HEK293 (cell line): ENCODE results near the gene EGFR.

ENCODE experiments used
- GLIS2 ChIP-seq: fragments of 450-650 bp; formaldehyde crosslinking; IDR thresholded peaks from 2 replicates; pipeline ENCODE4 v1.5.1; 2016; ENCODE audit warnings: missing biosample characterization, missing genetic modification characterization
- REST ChIP-seq: fragments of 450-650 bp; formaldehyde crosslinking; IDR thresholded peaks from 2 replicates; pipeline ENCODE4 v1.5.1; 2016; ENCODE audit warnings: missing biosample characterization, missing genetic modification characterization
- YY1 ChIP-seq: fragments of 450-650 bp; formaldehyde crosslinking; IDR thresholded peaks from 2 replicates; pipeline ENCODE4 v1.5.1; 2018; ENCODE audit warnings: missing biosample characterization, missing genetic modification characterization
- ZEB2 ChIP-seq: fragments of 450-650 bp; formaldehyde crosslinking; IDR thresholded peaks from 2 replicates; pipeline ENCODE4 v1.5.1; 2016; ENCODE audit warnings: missing biosample characterization, missing genetic modification characterization
- ZNF121 ChIP-seq: fragments of 450-650 bp; formaldehyde crosslinking; IDR thresholded peaks from 2 replicates; pipeline ENCODE4 v1.5.1; 2016; ENCODE audit warnings: missing biosample characterization, missing genetic modification characterization
- ZNF2 ChIP-seq: fragments of 450-650 bp; formaldehyde crosslinking; IDR thresholded peaks from 2 replicates; pipeline ENCODE4 v1.5.1; 2016; ENCODE audit warnings: missing biosample characterization, missing genetic modification characterization
- ZNF426 ChIP-seq: fragments of 450-650 bp; formaldehyde crosslinking; IDR thresholded peaks from 2 replicates; pipeline ENCODE4 v1.5.1; 2017; ENCODE audit warnings: missing biosample characterization, missing genetic modification characterization, mild to moderate bottlenecking, inconsistent platforms, moderate library complexity
- ZNF513 ChIP-seq: fragments of 450-650 bp; IDR thresholded peaks from 2 replicates; pipeline ENCODE4 v1.5.1; 2018; ENCODE audit warnings: missing biosample characterization, missing genetic modification characterization
- ZNF548 ChIP-seq: fragments of 450-650 bp; formaldehyde crosslinking; IDR thresholded peaks from 2 replicates; pipeline ENCODE4 v1.5.1; 2016; ENCODE audit warnings: missing biosample characterization, missing genetic modification characterization
- ZNF580 ChIP-seq: fragments of 450-650 bp; formaldehyde crosslinking; IDR thresholded peaks from 2 replicates; pipeline ENCODE4 v1.5.1; 2016; ENCODE audit warnings: missing biosample characterization, missing genetic modification characterization
- TF ChIP-seq, protein P1 (sequence below): fragments of 450-650 bp; formaldehyde crosslinking; IDR thresholded peaks from 2 replicates; pipeline ENCODE4 v1.5.1; 2016; ENCODE audit warnings: missing biosample characterization, missing genetic modification characterization
- TF ChIP-seq, protein P2 (sequence below): fragments of 450-650 bp; formaldehyde crosslinking; IDR thresholded peaks from 2 replicates; pipeline ENCODE4 v1.5.1; 2017; ENCODE audit warnings: missing biosample characterization, mild to moderate bottlenecking, missing genetic modification characterization, moderate library complexity
- TF ChIP-seq, protein P3 (sequence below): fragments of 450-650 bp; formaldehyde crosslinking; IDR thresholded peaks from 2 replicates; pipeline ENCODE4 v1.5.1; 2016; ENCODE audit warnings: missing biosample characterization, missing genetic modification characterization

DNA sequence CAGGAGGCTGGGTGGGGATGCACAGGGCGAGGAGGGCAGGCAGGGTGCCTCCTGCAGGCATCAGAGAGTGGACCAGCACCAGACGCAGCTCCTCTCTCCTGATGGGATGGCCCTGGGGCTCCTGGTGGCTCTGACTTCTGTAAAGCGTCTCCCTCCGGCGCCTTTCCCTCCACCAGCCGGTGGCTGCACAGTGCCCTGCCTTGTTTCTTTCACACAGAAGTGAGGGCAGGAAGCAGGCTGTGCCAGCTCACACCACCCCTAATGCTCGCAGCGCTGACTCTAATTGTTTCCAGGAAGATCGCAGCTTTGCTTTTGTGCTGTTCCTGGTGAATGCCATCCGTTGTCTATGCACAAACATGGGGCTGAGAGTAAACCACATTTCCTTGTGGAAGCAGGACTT, 194.0 kb downstream of the EGFR start:
- TF ChIP-seq ZNF580 (tag by site-specific recombination), result no peak
- TF ChIP-seq, protein P1, sequence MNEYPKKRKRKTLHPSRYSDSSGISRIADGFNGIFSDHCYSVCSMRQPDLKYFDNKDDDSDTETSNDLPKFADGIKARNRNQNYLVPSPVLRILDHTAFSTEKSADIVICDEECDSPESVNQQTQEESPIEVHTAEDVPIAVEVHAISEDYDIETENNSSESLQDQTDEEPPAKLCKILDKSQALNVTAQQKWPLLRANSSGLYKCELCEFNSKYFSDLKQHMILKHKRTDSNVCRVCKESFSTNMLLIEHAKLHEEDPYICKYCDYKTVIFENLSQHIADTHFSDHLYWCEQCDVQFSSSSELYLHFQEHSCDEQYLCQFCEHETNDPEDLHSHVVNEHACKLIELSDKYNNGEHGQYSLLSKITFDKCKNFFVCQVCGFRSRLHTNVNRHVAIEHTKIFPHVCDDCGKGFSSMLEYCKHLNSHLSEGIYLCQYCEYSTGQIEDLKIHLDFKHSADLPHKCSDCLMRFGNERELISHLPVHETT (tag by site-specific recombination), result no peak
- TF ChIP-seq, protein P2, sequence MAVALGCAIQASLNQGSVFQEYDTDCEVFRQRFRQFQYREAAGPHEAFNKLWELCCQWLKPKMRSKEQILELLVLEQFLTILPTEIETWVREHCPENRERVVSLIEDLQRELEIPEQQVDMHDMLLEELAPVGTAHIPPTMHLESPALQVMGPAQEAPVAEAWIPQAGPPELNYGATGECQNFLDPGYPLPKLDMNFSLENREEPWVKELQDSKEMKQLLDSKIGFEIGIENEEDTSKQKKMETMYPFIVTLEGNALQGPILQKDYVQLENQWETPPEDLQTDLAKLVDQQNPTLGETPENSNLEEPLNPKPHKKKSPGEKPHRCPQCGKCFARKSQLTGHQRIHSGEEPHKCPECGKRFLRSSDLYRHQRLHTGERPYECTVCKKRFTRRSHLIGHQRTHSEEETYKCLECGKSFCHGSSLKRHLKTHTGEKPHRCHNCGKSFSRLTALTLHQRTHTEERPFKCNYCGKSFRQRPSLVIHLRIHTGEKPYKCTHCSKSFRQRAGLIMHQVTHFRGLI (tag by site-specific recombination), result no peak
- no peak for TF ChIP-seq ZNF2 (tag by site-specific recombination)
- TF ChIP-seq, protein P3, sequence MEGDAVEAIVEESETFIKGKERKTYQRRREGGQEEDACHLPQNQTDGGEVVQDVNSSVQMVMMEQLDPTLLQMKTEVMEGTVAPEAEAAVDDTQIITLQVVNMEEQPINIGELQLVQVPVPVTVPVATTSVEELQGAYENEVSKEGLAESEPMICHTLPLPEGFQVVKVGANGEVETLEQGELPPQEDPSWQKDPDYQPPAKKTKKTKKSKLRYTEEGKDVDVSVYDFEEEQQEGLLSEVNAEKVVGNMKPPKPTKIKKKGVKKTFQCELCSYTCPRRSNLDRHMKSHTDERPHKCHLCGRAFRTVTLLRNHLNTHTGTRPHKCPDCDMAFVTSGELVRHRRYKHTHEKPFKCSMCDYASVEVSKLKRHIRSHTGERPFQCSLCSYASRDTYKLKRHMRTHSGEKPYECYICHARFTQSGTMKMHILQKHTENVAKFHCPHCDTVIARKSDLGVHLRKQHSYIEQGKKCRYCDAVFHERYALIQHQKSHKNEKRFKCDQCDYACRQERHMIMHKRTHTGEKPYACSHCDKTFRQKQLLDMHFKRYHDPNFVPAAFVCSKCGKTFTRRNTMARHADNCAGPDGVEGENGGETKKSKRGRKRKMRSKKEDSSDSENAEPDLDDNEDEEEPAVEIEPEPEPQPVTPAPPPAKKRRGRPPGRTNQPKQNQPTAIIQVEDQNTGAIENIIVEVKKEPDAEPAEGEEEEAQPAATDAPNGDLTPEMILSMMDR (tag by site-specific recombination), result no peak
- TF ChIP-seq ZEB2, result no peak
- TF ChIP-seq ZNF513 (tag by site-specific recombination), result no peak
- TF ChIP-seq REST, result no peak
- no peak for TF ChIP-seq ZNF548 (tag by site-specific recombination)
- TF ChIP-seq ZNF121 (tag by site-specific recombination), result no peak
- no peak for TF ChIP-seq YY1 (tag by site-specific recombination)
- no peak for TF ChIP-seq ZNF426
- no peak for TF ChIP-seq GLIS2 (tag by site-specific recombination)
